Activated gamma-delta T cell (primary cell): ENCODE measurements around the gene DCC.

Experiments used
- DNase-seq: peaks from one replicate; lab custom pipeline; 2025; lab: John Stamatoyannopoulos, UW

The DCC gene

DNA sequence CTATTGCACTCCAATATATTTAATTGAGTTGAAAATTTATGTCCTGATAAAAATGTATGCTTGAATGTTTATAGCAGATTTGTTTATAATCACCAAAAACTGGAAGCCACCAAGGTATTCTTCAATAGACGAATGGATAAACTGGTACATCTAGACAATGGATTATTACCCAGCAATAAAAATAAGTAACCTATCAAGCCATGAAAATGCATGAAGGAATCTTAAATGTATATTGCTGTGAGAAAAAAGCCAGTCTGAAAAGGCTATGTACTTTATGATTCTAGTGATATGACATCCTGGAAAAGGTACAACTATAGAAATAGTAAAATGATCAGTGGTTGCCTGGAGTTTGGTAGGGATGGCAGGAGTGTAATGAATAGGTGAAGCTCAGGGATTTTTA, 580.7 kb downstream of the DCC start:
- DNase-seq: no peak

DNA sequence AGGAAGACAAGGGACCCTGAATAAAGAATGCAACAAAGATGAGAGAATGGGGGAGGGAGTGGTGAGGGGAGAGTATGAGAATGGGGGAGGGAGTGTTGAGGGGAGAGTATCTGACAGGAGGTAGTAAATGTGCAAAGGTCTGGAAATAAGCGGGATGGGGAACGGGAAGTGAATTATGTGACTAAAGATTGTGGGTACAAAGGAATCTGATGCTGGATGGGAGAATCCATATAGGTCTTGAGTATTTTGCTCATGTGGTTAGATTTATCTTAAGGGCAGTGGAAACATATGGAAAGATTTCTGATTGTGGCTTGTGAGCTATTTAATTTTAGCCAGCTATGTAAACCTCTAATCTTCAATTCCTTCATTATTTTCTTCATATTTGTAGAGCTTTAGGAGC, 593.4 kb downstream of the DCC start:
- DNase-seq: no peak

DNA sequence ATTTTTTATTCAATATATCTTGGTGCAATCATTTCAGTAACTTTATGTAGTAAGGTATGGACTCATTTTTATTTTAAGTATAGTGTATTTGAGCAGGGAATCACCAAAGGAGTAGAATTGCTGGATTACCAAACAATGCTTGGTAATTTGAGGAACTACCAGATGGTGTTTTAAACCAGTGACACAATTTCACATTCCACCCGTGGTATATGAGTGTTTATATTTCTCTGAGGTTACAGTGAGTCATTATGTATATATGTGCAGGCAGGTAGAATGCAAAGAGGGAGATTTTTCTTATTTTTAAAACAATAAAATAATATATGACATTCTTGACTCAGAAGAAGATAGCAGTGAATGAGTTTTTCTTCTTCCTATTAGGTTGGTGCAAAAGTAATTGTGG, 596.9 kb downstream of the DCC start:
- DNase-seq: no peak

DNA sequence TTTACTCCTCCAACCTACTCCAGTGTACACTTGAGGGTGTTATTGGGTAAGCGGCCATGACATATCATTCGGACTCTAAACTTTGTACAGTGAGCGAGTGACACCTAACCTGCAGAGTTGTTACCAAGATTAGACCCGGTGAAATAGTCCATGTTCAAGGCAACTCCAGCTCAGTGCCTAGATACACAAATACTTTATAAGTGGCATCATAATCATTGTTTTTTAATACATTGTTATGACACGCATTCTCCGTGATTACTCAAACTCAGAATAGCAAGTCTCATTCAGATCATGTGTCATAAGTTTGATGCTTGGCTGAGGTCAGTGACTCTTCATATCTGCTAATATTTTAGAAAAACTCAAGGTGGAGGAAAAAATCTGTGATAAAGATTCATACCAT, 597.8 kb downstream of the DCC start:
- no peak for DNase-seq

DNA sequence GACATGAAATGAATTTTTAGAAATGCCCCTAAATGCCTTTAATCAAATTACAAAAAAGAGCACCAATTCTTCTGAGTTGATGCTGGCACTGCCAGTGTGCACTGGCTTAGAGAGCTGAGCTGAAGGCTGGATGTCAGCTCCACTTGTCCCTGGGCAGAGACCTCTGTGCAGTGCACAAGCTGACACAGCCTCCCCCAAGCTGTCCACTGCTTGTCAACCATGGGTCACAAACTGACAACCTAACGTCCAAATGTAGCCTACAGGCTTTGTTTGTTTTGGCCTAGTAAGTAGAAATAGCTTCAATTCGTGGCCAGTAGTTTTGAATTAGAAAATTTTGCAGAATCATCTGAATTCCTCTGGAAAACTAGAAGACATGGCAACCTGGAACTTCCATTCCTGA, 605.6 kb downstream of the DCC start:
- no peak for DNase-seq

DNA sequence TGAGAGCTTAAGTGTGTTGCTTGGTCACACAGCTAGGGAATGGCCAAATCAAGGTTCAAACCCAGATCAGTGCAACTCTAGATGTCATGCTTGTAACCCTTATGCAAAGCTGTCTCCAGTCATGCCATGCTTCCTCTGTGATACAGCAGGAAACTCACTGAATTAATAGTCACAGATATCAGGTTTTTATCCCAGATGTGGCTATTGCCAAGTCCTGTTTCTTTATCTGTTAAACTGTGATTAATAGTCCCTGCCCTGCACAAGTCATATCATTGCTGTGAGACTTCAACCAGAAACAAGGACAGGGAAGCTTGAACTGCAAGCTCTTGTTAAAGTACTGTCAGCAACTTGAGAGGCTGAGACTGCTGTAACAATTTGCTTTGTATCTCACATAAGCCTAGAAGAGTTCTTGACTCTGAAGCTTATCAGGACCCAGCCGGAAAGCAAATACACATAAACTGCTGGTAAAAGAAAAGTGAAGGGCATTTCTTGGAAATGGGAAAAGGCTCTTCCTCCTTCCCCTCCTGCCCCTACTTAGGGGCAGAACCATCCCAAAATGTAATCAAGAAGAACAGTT, 609.0 kb downstream of the DCC start:
- no peak for DNase-seq

DNA sequence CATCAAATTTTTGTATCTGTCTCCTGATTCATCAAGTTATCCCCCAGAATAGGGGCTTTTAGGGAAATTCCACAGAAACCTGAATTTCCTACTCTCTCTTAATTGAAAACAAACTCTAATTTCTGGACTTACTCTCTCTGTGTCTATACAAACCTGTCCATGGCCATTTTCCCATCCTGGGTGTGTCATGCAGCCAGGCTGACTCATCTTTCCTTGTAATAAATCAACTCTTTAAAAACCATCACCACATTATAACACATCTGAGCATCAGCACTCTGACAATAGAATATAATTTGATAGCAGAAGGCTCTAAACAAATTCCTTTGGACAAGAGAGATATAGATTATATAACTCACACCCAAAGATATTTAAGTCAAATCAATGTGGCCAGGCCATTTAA, 610.2 kb downstream of the DCC start:
- DNase-seq: no peak

DNA sequence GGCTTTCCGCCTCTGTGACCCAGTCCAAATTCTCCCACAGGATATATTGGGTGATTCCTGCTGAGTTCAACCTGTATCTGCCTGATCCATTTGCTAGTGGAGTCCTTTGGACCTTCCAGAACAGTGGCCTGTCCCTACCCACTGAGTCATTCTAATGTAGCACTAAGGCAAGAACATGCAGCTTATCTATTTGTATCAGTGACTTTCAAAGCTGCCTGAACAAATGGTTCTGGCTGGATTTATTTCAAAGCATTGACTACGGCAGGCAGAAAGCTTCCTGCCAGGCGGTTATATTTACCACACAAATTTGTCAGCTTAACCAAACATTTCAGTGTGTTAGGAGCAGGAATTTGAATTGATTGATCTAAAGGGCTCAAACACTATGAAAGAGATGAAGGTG, 613.4 kb downstream of the DCC start:
- DNase-seq: no peak

DNA sequence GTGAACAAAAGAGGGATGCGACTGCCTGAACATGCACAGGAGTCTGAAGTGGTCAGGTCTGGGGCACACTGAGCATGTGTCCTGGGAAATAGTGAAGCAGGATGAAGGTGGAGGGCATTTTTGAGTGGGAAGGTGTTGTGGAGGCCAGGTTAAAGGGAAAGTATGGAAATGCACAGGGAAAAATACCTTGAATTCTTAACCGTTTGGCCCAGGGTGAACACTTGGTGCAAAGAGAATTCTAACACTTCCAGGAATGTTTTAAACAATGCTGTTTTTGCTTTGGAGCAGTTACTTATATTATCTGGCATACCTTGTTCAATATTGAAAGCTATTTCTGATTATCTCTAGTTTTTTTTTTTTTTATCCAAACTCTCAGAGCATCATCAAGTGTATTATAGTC, 623.5 kb downstream of the DCC start:
- no peak for DNase-seq

DNA sequence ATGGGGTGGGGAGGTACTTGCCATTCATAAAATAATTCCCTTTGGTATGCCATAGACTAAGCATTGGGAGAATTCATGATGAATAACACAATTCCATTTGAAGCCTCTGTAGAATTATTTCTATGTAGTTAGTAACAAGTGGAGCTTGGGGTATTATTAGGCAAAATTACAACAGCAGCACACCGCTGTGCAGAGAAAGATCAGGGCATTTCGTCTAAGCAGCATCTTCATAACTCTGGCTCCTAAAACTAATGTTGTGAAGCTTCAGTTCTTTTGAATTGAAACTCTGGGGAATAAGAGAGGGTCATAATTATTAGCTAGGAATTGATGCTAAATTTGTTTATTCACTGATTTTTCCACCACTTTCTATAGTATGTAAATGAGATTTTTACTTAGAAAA, 630.7 kb downstream of the DCC start:
- DNase-seq: no peak

DNA sequence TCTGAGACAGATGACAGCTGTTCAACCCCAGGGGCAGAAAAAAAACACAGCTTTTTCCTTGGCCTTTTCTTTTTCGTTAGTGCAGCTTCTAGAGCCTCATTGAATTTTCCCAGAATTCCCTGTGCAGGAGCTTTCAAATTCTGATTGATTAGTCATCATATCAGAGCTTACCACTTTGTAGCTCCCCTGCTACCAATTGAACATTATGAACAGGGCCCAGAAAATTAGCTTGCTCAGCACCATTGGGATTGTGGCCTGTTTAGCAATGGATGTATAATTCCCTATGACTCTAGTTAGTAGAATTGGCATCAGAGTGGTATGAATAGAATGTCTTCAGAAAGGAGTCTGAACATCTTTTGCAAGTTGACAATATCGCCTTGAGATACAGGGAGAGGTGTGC, 631.1 kb downstream of the DCC start:
- no peak for DNase-seq

DNA sequence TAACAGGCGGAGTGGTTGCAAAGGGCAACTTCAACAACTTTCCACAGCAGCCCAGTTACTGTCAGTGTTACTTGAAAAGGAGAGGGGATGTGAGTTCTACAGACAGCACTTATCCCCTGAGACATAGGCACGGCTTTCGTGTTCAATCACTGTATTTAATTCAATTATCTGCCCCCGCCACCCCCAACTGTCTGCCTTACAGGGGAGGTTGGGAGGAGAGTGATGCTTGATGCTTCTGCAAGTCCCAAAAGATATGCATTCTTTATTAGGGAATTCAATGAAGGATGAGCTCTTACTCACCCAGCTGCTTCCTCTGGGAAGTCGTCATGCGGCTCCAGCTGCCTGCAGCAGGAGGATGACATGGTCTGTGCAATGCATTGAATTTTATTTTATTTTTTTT, 639.9 kb downstream of the DCC start:
- no peak for DNase-seq

DNA sequence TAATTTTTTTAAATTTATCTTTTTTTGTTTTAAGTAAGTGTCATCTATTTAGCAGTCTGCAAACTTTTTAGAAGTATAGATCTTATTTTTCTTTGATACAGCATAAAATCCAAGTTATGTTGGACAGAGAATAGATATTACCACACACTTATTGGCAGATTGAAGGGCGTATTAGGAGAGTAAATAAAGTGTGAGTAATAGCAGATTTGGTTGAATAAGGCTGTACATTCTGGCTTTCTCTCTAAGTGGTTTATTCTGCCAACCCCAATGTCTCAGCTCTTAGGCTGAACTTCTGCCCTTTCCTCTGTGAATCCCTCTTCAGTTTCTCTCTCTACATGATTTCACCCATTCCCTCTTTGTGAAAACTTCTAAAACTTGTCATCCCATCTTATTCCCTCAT, 651.2 kb downstream of the DCC start:
- no peak for DNase-seq

DNA sequence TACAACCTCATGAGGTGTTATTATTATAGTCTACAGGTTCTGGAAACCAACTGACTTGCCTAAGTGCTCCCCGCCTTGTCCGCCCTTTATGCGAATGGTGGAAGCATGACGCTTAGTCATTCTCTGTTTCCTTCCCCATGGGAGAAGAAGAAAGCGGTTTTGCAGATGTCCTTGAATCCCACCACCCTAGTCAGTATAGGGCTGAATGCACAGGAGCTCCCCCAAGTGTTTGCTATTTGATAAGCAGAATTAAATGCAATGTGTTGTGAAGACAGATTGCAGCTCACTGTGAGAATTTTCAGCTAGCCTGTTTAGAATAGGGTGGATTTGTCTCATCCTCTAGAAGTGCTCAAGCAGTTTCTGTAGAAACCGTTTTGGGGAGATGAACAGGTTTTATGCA, 652.0 kb downstream of the DCC start:
- no peak for DNase-seq

DNA sequence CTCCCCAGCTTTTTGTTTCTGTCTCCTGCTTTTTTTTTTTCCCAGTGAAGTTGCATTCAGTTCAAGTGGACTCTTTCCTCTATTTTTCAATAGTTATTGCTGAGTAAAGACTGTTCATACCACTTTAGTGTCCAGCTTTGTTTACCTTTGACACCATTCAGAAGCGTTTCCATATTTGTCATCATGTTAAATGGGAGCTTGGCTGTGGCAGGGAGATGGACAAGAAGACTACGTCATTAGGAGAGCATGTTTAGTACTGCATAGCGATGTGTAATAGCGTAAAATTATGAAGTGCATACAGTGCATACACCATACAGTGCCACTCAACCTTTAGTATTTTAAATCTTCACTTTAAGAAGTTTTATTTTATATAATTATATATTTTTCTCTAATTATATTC, 655.9 kb downstream of the DCC start:
- DNase-seq: no peak

DNA sequence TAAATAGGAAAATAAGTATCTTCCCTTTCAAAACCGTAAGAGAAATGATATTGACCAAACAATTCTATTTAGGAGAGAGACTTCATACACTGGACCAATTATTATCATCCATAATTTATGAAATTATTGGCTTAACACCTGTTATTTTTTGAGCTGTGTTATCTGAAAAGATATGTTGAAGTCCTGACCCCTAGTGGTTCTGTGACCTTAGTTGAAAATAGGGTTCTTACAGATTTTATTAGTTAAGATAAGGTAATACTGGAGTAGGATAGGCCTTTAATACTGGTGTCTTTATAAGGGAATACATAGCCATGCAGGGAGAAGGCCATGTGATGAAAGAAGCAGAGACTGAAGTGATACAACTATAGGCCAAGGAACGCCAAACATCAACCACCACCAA, 659.6 kb downstream of the DCC start:
- no peak for DNase-seq

DNA sequence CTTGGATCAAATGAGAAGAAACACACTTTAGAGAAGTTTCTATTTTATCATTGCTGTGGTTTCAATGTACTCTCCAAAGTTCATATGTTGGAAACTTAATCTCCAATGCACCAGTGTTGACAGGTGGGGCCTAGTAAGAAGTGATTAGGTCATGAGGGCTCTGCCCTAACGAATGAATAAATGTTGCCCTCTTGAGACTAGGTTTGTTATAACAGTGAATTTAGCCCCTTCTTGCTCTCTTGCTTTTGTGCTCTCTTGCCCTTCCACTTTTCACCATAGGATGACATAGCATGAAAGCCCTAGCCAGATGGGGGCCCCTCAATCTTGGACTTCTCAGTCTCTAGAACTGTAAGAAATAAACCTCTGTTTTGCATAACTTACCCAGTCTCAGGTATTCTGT, 664.8 kb downstream of the DCC start:
- no peak for DNase-seq

DNA sequence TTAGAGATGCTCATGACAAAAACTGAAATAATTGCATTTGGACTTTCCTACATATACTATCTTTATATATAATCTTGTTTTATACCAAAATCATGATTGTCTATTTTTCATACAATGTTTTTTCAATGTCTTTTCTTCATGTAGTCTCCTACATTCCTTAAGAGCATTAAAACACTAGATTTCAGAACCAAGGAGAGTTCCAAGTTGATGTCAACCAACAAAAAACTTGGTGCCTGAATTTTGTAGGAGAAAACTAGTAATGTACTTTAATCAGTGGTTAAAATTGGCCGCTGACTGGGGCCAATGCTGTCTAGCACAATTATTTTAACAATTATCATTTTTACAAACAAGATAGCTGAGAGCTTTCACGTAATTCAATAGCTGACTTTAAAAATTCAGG, 678.8 kb downstream of the DCC start:
- DNase-seq: no peak

DNA sequence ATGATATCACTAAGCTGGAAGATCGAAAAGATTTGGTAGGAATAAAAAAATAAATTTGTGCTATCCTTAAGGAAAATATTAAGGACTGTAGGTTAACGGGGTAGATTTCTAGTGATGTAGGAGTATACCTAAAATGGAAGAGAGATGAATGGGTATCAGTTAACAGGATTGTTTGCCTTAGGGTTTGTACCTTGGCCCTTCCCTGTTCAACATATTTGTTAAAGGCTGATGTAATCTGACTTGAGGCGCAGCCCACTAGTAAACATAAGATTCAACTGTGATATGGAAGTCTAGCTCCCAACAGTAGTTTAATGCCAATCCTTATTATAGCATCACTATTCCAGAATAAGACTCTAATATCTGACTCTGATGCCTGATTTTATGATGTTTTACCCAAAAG, 685.2 kb downstream of the DCC start:
- DNase-seq: no peak

DNA sequence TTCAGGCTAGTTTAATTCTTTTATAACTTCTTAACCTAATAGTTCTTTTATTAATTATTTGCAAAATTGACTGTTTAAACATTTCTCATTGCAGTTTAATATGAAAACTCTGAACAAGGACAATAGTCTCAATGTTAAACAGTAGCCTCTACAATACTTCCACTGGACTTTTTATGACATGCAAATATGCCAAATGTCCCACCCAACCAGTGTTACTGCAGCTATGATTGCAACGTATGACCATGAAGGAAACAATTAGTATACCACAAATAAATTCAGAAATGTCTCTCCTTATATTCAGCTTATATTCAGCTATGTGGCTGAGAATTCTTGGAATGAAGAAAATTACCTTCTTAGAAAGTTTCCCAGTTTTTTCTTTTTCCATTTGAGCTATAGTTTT, 688.6 kb downstream of the DCC start:
- no peak for DNase-seq

DNA sequence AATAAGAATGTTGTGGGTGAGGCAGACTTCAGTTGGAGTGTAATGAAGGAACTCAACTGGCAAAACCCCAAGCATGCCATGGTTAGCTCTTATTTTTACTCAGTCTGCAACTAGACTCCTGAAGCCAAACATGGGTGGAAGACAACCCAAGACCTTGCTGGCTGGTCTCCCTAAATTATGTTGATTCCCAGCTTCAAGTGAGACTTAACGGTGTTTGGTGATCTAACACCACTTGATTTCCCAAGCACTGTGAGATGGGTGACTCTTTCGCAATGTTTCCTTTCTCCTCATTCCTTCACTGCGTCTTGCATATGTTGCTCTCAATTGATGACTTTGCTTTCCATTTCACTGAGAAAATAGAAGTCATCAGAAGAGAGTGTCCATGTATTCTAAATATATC, 693.1 kb downstream of the DCC start:
- DNase-seq: no peak

DNA sequence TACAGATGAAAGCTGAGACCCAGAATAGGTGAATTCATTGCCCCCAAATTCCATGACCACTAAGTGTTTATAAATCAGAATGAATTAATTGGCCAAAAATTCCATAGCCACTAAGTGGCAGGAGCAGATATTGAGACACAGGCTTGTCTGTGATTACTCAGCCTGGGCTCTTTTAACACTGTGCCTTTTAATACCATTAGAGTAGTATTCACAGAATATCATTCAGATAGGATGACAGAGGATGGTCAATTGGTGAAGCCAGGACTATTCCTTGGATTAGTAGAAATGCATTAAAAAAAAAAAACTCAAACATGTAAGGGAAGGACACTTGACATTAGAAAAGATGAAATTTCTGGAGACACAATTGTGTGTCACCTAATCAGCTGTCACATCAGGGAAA, 698.6 kb downstream of the DCC start:
- no peak for DNase-seq

DNA sequence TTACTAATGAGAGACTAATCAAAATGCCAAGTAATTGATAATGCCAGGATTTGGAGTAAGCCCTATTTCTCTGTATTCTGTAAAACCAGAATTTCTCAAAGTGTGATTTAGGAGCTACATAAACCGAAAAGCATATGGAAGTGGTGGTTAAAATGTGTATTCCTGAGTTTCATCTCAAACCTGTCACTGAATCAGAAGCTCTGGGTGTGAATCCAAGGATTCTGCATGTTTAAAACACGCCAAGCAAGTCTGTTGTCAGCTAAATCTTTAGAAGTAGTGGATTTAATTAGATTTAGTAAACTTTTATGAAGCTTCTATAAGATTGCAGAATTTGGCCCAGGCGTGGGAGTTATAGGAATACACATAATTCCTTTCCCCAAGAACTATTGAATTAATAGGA, 700.3 kb downstream of the DCC start:
- no peak for DNase-seq

DNA sequence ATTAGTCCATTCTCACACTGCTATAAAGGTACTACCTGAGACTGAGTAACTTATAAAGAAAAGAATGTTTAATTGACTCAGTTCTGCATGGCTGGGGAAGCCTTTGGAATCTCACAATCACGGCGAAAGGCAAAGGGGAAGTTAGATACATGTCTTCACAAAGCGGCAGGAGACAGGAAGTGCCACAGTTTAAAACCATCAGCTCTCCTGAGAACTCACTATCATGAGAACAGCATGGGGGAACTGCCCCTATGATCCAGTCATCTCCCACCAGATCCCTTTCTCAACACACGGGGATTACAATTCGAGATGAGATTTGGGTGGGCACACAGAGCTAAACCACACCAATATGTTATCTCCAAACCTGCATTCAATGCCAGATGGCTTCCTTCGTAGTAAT, 716.1 kb downstream of the DCC start:
- DNase-seq: no peak

DNA sequence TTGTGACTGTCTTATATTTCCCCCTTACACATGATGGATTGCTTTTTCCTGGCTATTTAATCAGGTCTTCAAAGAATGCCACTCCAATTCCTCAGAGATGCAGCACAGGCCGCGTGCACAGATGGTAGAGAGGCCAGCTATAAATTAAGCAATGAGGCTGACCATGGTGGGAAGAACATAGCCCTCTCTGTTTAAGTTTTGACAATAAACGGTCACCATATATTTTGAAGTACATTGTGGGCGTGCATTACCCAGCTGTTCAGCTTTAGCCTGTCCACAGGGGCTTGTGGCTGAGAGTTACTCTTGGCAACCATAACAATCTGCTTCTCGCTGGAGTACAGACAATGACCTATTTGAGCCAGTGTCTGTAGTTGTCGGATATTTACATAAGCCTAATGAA, 730.8 kb downstream of the DCC start:
- no peak for DNase-seq
